Tibial nerve (tissue), 3 donors: ENCODE measurements around the gene KDM2B.

Source experiments
- POLR2A ChIP-seq, 2 donors: fragments of 450-650 bp; IDR thresholded peaks; one replicate each; pipeline ENCODE4 v1.6.1; 2017; ENCODE audit warnings: antibody characterized with exemption in 2 of 2, mild to moderate bottlenecking in 2 of 2, moderate library complexity in 2 of 2
- TF ChIP-seq, protein P1 (sequence below), 5 experiments: fragments of 200-600 bp in 3 of 5; fragments of 450-650 bp in 2 of 5; sonication (generic) in 3 of 5; IDR thresholded peaks; one replicate each; pipeline ENCODE4 v1.5.1; 2016 to 2019; ENCODE audit warnings: antibody characterized with exemption in 5 of 5, mild to moderate bottlenecking in 3 of 5, moderate library complexity in 2 of 5

DNA sequence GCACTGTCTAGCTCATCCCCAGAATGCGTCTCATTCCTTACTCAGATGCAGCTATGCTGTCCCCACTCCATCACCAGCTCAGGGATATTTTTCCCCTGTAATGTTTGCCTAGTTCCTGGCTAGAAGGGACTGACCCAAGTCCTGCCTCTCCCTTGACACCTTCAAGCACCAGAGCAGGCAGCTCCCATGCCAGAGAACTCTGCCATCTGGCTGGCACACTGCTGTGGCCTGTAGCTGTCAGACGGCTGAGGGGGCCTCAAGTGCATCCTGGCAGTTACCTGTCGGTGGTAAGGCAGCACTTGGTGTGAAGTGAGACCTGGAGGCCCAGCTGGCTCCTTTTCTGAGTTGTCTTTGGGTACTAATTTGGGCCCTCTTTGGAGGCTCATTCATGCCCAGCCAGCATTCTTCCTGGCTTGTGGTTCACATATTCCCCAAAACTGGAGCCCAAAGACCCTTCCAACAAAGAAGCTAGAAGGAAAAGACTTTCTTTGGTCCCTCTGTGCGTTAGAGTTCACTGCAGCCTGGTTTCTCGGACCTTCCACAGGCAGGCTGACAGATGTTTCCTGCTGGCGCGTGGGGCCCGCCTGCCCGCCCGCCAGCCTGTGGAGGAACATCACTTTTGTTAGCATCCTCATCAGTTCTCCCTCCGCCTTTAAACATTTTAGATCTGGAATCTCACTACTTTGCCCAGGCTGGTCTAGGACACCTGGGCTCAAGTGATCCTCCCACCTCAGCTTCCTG is 147.9 kb downstream of the KDM2B start:
- TF ChIP-seq POLR2A (IDR thresholded peaks at IDR 0.05) = no peak
- TF ChIP-seq, protein P1, sequence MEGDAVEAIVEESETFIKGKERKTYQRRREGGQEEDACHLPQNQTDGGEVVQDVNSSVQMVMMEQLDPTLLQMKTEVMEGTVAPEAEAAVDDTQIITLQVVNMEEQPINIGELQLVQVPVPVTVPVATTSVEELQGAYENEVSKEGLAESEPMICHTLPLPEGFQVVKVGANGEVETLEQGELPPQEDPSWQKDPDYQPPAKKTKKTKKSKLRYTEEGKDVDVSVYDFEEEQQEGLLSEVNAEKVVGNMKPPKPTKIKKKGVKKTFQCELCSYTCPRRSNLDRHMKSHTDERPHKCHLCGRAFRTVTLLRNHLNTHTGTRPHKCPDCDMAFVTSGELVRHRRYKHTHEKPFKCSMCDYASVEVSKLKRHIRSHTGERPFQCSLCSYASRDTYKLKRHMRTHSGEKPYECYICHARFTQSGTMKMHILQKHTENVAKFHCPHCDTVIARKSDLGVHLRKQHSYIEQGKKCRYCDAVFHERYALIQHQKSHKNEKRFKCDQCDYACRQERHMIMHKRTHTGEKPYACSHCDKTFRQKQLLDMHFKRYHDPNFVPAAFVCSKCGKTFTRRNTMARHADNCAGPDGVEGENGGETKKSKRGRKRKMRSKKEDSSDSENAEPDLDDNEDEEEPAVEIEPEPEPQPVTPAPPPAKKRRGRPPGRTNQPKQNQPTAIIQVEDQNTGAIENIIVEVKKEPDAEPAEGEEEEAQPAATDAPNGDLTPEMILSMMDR (IDR thresholded peaks at IDR 0.05) = no peak
